MM.1S (cell line): ENCODE data around the gene SMIM13.

Experiments used
- EZH2 ChIP-seq: fragments of 300-600 bp; sonication (generic); optimal IDR thresholded peaks from 2 replicates; pipeline ENCODE3; 2017; ENCODE audit warnings: low read depth, mild to moderate bottlenecking, antibody characterized with exemption, low read length, mixed read lengths
- TF ChIP-seq, protein P1 (sequence below): fragments of 300-600 bp; sonication (generic); IDR thresholded peaks from 2 replicates; pipeline ENCODE4 v1.5.1; 2016; ENCODE audit warnings: antibody characterized with exemption, low read length, mixed read lengths

DNA sequence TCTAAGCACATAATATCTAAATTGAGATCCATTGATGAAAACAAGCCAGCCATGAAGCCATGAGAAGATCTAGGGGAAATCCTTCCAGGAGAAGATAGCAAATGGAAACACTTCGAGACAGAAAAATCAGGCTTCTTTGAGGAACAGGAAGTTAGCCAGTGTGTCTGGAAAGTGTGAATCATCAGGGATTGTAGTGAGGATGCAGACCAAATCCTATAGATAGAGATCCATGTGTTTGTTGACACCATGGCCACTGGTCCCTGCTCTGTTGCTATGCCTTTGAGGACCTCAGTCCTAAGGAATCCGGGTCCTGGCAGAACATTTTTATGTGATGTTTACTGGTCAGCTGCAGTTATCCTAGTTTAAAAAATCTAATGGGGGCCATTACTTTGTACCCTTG lies 42.9 kb upstream of the SMIM13 start:
- TF ChIP-seq, protein P1, sequence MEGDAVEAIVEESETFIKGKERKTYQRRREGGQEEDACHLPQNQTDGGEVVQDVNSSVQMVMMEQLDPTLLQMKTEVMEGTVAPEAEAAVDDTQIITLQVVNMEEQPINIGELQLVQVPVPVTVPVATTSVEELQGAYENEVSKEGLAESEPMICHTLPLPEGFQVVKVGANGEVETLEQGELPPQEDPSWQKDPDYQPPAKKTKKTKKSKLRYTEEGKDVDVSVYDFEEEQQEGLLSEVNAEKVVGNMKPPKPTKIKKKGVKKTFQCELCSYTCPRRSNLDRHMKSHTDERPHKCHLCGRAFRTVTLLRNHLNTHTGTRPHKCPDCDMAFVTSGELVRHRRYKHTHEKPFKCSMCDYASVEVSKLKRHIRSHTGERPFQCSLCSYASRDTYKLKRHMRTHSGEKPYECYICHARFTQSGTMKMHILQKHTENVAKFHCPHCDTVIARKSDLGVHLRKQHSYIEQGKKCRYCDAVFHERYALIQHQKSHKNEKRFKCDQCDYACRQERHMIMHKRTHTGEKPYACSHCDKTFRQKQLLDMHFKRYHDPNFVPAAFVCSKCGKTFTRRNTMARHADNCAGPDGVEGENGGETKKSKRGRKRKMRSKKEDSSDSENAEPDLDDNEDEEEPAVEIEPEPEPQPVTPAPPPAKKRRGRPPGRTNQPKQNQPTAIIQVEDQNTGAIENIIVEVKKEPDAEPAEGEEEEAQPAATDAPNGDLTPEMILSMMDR: no peak
- no peak for TF ChIP-seq EZH2
